GM21390 (cell line): Measurements from ENCODE around the gene KPTN.
"Not testable (repeated sequence)": the region's sequence is repeated elsewhere in the genome, so short reads cannot be mapped to it uniquely, and the experiment has no call there.

ENCODE experiments used
- ATAC-seq: cut with Tn5 transposase; IDR thresholded peaks from one replicate; pipeline ENCODE4 v1.9.1; 2021; ENCODE audit not compliant: unreplicated experiment

Gene KPTN

DNA sequence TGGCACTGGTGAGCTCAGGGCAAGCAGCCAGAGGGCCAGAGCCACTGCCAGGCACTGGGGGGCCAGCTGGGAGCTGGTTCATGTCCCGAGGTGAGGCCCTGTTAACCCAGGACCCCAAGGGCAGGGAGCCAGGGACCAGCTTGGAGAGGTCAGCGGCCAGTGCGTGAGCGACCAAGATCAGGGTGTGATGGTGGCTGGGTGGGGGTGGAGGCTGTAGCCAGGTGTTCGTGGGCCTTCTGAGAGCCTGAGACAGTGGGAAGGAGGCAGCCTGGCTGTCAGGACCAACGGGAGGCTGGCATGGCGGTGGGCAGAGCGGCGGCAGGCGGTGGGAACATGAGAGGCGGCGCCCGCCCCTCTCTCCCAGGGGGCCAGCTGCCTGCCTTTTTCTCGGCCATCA, 8.1 kb upstream of the KPTN start:
- ATAC-seq: no peak

DNA sequence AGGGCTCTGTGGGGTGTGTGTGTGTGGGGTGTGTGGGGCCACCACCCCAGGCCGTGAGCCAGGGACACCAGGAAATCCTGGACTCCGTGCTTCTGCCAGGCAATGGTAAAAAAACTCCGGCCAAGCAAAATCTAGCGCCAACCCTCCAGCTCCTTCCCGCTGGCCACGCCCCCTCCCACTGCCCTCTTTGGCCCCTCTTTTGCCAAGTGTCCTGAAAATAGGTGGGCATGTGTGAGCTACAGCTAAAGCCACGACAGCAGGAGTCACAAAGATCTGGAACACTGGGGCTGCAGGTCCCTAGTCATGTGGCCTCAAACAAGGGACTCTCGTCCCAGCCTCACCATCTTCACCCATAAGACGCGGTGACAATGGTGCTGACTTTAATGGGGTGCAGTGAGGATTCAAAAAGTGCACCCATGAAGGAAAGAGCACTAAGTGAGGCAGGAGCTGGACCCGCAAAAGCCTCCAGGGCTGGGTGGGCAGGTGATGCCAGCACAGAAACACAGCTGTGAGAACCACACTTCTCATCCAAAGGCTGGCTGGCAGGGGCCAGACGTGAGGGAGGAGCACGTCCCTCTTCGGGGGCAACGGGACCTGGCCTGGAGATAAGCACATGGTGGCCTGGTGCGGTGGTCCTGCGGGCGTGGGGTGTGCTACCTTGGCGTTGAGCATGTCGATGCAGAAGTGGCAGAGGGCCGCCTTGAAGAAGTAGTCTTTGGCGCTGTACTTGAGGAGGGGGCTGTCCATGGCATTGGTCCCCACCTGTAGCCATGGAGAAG, 7.5 kb upstream of the KPTN start:
- no peak for ATAC-seq

DNA sequence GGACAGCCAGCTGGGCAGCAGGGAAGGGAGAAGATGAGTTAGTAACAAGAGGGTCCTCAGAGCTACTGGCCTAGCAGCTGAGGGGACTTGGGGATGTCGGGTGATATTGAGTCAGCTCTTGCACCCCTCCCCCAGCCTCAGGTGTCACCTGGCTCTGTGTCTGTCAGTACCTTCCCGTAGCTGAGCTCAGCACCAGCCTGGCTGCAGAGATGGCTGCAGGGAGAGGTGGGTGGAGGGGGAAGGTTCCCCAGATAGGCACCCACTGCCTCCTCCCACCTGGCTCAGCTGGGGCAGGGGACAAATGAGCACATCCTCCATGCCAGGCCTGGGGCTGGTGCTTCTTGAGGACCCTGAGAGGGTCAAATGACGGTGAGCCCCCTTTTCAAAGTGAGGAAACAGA, 6.8 kb upstream of the KPTN start:
- no peak for ATAC-seq

DNA sequence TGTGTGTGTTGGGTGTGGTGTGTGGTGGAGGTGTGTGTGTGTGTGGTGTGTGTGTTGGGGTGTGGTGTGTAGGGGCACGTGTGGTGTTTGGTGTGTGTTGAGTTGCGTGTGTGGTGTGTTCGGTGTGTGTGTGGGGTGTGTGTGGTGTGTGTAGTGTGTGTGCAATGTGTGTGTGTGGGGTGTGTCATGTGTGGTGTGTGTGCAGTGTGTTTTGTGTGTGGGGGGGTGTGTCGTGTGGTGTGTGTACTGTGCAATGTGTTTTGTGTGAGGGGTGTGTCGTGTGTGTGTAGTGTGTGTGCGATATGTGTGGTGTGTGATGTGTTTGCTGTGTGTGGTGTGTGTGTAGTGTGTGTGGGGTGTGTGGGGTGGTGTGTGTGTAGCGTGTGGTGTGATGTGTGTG, 6.0 kb upstream of the KPTN start:
- no peak for ATAC-seq

DNA sequence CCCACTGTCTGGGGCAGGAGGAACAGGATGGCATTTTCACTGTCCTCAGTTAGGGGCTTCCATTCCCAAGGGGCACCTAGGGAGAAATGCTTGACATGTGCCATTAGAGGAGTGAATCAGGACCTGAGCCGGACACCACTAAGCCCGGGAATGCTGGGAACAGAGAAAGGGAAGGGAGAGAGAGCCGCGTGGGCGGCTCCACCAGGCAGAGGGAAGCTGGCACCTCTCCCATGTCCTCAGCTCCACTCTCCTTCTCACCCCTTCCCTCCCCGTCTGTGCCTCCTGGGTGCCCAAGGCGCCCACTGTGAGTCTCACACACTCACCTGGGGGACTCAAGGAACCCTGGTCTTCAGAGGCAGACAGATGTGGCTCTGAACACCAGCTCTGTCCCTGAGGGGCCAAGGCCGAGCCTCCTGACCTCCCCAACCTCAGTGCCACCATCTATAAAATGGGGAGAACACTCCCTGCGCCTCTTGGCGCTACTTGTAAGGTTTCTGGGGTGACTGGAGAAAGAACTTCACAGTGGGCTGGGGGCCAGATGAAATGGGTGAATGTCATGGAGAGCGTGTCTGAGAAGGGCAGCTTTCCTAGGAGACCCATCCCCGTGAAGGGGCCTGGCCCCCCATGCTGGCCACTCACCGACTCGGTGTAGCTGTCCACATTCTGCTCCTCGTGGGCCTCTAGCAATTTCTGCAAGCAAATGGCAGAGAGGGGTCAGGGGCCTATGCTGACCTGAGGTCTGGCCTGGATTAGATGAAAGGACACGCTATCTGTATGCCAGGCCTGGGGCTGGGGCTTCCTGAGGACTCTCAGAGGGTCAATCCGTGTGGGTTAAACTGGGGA, 5.3 kb upstream of the KPTN start:
- no peak for ATAC-seq

DNA sequence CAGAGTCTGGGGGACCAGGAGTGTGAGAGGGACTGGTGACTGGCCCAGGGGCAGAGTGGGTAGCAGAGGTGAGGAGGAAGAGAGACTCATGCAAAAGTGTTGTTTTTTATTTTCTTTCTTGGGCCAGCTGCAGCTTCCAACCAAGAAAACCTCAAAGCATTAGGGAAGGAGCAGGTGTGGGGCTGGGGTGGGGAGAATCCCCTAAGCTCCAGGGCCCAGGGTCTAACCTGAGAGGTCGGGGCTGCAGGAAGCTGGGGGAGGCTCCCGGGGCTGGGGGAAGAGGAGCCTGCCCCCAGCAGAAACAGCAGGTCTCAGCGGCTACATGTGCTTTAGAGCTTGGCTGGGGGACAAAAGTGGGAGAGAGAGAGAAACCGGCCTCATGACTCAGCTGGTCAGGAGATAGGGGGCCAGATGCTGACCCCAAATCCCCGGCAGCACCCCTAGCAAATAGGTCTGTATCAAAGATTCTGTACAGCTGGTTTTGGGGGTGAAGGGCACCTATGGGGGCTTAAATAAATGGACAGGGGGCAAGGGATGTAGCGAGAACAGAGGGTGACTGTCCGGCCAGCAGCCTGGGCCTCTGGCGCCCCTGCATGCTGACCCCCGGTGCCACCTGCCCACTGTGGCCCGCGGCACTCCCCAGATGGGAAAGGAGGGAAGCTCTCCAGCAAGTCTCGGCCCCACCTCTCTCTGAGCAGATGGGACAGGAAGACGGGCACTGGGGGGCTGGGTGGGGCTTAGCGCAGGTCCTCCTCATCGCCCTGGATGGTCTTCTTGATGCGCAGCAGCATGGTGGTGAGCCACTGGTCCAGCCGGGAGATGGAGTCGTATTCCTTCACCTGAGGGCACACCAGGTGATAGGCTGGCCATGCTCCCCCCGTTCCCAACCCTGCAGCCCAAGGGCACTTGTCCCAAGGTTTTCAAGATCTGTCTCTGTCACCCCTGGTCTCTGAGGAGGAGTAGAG, 3.8 kb upstream of the KPTN start:
- ATAC-seq: no peak

DNA sequence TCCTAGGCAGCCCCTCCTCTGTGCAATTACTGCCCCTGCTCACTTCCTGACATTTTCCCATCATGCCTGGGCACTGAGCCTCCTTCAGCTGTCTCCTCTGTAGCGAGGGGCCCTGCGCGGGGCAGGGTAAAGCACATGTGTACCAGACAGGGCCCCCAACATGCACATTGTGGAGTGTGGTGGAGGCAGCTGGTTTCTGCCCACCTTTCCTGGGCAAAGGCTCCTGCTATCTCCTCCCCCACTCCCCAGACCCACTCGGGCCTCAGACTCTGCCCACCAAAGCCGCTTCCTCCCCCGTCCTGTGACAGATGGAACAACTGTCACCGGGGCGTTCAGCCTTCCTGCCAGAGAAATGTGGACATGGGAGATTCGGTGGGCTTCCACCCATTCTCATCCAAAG, 2.9 kb upstream of the KPTN start:
- ATAC-seq: no peak

DNA sequence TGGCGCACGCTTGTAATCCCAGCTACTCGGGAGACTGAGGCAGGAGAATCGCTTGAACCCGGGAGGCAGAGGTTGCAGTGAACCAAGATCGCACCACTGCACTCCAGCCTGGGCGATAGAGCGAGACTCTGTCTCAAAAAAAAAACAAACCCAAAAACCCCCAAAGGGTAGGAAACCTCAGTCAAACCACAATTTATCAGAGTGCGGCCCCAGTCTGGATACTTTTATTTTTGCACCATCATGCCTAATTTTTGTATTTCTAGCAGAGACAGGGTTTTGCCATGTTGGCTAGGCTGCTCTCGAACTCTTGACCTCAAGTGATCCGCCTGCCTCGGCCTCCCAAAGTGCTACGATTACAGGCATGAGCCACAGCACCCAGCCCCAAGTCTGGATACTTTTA, 2.2 kb upstream of the KPTN start:
- ATAC-seq: not testable (repeated sequence)

DNA sequence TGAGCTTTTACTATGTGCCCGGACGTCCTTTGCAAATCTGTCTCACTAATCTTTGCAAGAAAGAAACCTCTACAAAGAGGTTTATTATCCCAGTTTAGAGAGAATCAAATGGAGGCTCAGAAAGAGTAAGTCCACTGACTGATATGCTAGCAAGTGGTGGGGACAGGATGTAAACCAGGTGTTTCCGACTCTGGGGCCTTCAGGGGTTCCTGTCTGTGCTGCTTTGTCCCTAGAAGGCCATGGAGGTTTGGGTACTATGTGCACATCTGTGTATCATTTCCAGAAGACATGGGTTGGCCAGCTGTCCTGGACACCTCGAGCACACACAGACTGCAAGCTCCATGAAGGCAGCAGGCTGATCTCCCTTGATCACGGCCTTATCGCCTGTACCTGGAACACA, 1.2 kb upstream of the KPTN start:
- no peak for ATAC-seq

DNA sequence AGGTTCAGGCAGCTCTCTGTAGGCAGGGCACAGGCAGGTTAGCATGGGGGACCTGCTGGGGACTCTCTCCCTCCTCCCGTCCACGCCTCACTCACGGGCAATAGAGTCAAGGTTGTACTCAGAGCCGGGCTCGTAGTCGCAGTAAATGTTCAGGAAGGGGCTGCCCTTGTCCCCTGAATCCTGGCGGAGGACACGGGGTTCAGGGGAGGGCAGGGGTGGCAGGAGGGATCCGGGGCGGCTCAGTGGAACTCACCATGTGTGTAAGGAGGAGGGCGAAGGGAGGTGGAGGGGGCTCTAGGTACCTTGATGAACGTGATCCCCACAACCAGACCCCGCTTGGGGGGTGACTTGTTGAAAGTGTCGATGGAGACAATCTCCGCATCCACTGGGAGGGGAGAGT, 819 bp downstream of the KPTN start:
- no peak for ATAC-seq

DNA sequence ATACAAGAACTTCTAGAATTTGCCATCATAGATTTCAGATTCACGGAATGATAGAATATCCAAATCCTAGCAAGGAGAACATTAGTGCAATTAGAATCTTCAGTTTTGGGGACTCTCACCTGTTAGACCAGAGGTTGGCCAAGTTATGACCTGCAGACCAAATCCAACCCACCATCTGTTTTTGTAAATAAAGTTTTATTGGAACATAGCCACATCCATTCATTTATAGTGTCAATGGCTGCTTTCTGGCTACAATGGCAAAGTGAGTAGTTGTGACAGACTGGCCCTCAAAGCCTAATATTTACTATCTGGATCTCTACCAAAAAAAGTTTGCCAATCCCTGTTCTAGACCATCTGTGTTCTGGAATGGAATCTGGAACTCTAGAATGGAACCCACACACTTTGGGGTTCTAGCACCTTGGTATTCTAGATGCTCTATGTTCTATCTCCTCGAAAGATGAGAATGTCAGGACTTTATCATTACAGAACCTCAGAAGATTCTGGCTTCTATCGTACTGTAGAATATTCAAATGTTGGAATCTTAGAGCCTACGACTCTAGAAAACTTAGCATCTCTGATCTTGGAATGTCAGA, 2.5 kb downstream of the KPTN start:
- no peak for ATAC-seq

DNA sequence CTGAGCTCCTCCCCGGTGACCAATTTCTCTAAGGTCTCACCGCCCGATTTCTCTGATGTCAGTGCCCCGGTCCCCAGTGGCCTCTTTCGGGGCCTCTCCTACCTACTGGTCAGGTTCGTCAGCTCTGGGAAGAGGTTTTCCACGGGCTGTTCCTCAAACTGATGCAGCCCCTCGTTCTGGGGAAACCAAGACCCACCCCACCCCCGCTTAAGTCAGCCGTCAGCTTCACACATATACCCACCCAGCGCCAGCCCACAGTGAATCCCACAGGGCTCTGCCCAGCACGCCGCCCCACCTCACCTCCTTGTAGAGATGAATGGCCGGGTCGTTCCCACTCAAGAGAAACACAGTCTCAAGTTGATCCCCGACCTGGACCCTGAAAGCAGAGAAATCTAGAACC, 3.4 kb downstream of the KPTN start:
- ATAC-seq: no peak

DNA sequence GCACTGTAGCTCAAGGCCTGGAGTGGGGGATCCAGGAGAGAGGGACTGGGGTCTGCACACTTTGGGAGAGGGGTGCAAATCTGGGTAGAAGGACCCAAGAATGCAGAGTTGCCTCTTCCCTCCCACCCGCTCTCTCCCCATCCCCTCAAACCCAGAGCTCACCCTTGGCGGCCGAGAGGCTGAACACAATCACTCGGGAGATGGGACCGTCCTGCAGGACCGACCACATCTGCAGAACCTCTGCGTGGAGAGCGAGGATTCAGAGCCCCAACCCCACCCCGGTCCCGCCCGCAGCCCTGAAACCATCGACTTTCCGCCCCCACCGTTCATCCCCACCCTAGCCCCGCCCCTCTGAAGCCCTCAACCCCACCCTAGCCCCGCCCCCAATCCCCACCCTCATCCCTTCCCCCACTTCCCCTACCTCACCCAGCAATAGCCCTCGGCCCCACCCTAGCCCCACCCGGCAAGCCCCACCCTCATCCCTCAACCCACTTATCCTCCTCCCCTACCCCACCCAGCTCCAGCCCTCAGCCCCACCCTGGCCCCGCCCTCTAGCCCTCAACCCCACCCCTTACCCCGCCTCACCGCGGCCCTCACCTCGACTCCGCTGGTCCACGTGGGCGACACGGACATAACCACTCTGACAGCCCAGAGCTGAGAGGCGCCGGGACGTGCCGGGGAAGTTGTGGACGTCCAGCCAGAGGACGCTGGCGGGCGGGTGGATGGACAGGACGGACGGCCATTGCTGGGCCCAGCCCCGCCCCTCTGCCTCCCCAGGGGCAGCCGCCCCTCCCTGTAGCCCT, 4.1 kb downstream of the KPTN start:
- ATAC-seq: no peak

DNA sequence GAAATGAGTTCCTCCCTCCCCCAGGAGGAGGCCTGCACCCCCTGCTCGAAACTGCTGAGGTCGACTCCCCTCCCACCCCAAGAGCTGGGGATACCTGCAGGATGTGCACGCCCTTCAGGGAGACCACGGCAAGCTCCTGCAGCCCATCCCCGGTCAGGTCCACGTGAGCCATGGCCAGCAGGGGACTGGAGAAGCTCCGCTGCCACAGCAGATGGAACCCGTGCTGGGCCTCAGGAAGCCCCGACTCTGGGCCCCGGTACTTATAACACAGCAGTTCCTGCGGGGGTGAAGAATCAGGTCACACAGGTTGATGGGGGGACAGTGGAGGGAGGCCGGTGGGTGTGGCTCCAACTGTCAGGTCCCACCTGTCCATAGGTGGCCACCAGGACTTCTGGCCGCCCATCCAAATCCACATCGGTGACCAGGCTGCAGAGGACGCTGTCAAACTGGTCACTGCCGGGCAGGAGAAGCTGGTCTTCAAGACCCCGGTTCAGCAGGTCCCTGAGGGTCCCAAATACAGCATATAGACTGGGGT, 7.5 kb downstream of the KPTN start:
- no peak for ATAC-seq

DNA sequence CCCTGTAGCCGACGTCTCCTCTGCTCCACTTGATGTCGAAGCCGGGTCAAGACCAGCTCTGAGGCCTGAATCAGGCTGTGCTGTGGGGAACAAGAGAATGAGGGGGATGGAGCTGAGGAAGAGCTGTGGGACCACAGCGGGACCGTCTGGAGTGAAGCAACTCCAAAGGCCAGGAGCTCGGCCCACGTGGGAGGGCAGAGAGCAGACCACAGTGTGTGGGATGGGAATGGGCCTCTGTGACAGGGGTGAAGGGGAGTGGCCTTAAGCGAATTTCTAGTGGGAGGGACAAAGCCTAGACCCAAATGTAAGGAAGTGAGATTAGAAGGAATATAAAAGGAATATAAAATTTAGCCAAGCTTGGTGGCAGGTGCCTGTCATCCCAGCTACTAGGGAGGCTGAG, 8.6 kb downstream of the KPTN start:
- no peak for ATAC-seq

DNA sequence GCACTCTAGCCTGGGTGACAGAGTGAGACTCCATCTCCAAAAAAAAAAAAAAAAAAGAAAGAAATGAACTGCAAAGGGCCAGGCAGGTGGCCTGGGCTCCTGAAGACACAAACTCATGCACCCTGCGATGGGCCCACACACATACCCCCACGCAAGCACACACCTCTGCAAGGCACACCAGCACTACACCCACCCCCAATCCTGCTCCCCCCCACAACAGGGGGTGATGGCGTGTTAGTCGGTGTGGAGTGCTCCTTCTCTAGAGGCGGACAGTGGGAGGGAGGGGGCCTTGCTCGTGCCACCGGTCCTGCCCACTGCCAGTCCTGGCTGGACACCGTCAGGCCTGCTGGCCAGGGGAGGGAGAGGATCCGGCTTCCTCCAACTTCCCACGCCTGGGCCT, 10.7 kb downstream of the KPTN start:
- no peak for ATAC-seq

DNA sequence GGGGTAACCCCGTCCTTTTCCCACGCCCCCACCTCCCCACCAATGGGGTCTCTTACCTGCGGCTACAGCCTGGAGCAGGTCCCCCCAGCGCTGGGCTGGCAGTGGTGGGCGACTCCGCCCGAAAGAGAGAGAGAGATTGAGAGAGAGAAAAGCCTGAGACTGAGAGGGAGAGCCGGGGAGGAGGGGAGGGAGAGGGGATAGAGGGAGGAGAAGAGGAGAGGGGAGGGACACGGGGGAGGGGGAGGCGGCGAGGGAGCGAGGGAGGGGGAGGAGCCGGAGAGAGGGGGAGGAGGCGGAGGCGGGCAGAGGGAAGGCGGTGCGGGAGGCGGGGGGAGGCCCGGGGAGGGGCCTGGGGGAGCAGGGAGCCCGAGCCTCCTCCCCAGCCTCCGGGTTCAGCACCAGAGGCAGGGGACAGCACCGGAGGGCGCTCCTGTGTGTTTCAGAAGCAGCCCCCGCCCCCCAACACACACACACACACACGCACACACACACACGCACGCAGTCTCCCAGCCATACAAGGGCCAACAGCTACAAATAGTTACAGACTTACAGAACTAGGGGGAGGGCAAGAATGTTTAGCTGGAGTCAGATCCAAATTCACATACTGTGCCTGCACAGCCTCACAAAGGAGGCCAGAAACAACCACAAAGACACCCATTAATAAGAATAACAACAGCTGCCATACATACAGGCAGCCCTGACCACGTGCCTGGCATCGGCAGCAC, 12.1 kb downstream of the KPTN start, which contains the start of gene SLC8A2:
Gene SLC8A2 (minus strand): TSS at position 161 of the 725 bp plus-strand sequence. CDS start 5,490 bp downstream, outside the sequence.
- ATAC-seq: no peak

DNA sequence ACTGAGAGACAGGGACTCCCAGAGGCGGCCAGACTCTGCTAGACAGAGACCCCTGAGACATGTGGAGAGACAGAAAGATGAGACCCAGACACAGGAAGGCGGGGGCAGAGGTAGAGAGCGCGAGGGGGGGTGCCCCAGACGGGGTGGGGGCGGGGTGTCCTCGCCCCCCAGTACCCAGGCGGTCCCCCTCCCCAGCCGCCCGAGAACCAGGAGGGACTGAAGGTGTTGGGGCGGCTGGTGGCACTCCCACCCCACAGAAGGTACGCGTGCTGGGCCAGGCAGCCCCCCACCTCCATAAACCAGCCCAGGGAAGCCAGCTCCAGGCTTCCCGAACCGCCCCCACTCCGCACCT, 12.7 kb downstream of the KPTN start:
- ATAC-seq: no peak
